GM06990 (cell line): ENCODE results near the gene LRRC36.

Source experiments
- DNase-seq: peaks from one replicate; pipeline ENCODE4 v3.0.0-alpha.2; 2011; ENCODE audit not compliant: insufficient read length; ENCODE audit errors: extremely low read depth
- H3K27me3 ChIP-seq: replicated peaks from 2 replicates; pipeline ENCODE4 v1.6.0; 2011; ENCODE audit warnings: low read length; ENCODE audit not compliant: control insufficient read depth, insufficient read depth
- H3K36me3 ChIP-seq: 2 replicates; pipeline ENCODE4 v1.5.1; 2011; ENCODE audit warnings: low read length; ENCODE audit not compliant: control insufficient read depth, insufficient read depth
- H3K4me3 ChIP-seq: replicated peaks from 2 replicates; pipeline ENCODE4 v1.5.1; 2011; ENCODE audit warnings: low read depth, mild to moderate bottlenecking, control low read depth, low read length
- CTCF ChIP-seq: IDR thresholded peaks from 2 replicates; pipeline ENCODE4 v1.5.1; 2011; ENCODE audit warnings: low read length, control low read depth, mild to moderate bottlenecking, inconsistent platforms; ENCODE audit not compliant: insufficient read depth, poor library complexity, severe bottlenecking

LRRC36 gene

DNA sequence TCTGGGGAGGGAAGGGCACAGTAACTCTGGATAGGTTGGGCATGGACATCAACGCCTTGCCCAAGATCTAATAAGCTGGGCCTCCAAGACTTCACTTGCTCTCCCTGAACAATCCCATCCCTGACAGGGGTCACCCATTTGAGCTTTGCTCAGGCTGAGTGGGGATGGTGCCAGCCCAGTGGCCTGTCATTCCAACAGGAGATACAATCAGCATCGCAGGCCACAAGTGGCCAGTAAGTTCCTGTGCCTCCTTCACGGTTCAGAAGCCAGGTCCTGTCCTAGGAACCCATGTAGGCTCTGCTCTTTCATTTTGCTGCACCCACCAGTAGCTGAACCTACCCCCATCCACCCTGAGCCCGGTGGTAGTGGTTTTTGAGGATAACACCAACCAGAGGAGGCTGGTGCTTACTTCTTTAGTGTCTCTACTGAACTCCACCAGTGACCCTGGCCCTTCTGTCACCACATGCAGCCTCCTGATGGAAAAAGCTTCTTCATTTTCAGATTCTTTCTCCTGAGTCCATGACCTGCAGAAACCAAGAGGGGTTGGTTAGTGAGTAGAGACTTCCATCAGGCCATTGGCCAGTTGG lies 32.4 kb upstream of the LRRC36 start:
- no peak for TF ChIP-seq CTCF

GRCh38 chr16:67294938-67295361 lies 31.7 kb upstream of the LRRC36 start:
- no peak overlapping the region for H3K4me3 ChIP-seq
- H3K36me3 ChIP-seq = no peaks in the 10 kb centered on the region
- TF ChIP-seq CTCF = no peak
- DNase-seq = no peak
- H3K27me3 ChIP-seq = peaks cover 2% of the 10 kb centered on the region

More for the DNA sequence above, 32.4 kb upstream of the LRRC36 start:
- Histone ChIP-seq H3K36me3 (no peaks in the 10 kb centered on the region), H3K4me3 (no peak overlapping the region), H3K27me3 (peaks cover 2% of the 10 kb centered on the region)
- DNase-seq = no peak

DNA sequence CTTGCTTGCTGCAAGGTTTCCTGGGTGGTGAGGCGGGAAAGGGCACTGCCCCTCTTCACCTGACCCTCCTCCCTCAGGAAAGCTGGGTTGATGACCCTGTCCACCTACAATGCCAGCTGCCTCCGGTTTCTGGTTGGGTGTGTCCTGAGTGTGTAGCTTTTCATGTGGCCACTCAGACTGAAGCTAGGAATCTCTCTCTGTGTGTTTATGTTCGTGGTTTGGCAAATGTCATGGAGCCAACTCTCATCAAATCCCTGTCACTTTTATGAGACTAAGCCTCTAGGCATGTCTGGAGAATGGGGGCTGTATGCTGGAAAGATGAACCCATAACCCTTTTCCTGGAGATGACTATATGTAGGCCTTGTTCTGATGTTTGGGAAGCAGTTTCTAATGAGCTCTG lies 30.2 kb upstream of the LRRC36 start:
- Histone ChIP-seq H3K4me3 (no peak overlapping the region), H3K27me3 (peaks cover 2% of the 10 kb centered on the region), H3K36me3 (no peaks in the 10 kb centered on the region)
- TF ChIP-seq CTCF = no peak
- no peak for DNase-seq

DNA sequence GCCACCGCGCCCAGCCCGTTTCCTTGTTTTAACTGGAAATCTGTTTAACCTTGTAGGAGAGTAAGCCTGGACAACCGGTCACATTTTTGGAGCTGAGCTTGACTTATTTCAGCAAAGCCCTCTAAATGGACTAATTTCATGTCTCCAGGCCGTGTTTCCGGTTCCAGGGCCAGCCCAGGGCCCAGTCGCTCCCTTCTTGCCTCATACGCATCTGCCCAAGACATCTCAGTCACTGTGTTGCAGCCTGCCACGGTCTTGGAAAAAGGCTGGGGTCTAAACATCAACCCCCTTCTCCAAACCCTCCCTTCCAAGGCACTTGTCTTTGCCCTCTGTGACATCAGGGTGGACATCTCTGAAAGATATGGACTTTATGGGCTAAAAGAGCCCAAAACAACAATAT lies 28.3 kb upstream of the LRRC36 start:
- TF ChIP-seq CTCF = no peak
- peaks cover 2% of the 10 kb centered on the region for H3K27me3 ChIP-seq
- no peak for DNase-seq
- no peaks in the 10 kb centered on the region for H3K36me3 ChIP-seq
- H3K4me3 ChIP-seq = no peak overlapping the region

GRCh38 chr16:67299269-67299668 lies 27.3 kb upstream of the LRRC36 start:
- no peak for TF ChIP-seq CTCF
- DNase-seq = no peak
- Histone ChIP-seq H3K4me3 (no peak overlapping the region), H3K27me3 (peaks cover 2% of the 10 kb centered on the region), H3K36me3 (no peaks in the 10 kb centered on the region)

DNA sequence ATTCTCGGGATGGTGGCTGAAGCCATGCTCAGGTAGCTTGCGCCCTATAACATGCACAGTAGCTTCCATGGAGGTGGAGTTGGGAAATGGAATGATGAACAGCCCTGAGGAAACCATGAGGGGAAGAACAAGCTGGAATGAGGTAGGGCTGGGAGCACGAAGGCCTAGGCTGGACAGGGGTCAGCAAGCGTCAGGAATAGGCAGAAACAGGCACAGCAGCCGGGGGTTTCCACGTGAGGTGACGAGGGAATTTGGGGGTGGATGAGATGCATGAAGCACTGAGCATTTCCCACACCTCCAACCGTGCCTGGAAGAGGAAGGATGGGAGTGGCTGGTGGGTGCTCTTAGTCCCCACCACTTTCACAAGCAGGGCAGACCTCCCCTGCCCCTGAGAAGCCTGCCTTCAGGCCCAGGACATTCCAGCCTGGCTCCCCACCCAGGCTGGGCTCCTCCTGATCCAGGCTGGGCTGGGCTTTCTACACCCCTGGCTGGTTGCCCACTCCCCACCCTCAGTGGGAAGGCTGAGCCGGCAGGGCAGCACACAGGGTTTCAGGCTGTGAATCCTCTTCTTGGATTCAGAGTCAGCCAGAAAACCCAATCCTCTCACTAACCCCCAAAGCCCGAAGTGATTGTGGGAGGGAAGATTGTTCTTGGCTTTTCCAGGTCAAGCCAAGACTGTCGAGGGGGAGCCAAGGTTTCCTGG lies 25.4 kb upstream of the LRRC36 start:
- peaks cover 1% of the 10 kb centered on the region; the same call in 1 of the 2 replicates for H3K27me3 ChIP-seq
- H3K4me3 ChIP-seq = no peak overlapping the region
- TF ChIP-seq CTCF = no peak
- H3K36me3 ChIP-seq = no peaks in the 10 kb centered on the region
- DNase-seq = no peak
